ENCODE results near the gene LANCL3.

- TF ChIP-seq CTCF (IDR thresholded peaks at IDR 0.05) (no peak), POLR2A (IDR thresholded peaks at IDR 0.05) (no peak), POLR2AphosphoS5 (IDR thresholded peaks at IDR 0.05) (no peak), EP300 (IDR thresholded peaks at IDR 0.05) (no peak)
These were observed 36.7 kb downstream of the LANCL3 start for GRCh38 chrX:37608156-37608555.
